ENCODE measurements around the gene CRAMP1.

DNA sequence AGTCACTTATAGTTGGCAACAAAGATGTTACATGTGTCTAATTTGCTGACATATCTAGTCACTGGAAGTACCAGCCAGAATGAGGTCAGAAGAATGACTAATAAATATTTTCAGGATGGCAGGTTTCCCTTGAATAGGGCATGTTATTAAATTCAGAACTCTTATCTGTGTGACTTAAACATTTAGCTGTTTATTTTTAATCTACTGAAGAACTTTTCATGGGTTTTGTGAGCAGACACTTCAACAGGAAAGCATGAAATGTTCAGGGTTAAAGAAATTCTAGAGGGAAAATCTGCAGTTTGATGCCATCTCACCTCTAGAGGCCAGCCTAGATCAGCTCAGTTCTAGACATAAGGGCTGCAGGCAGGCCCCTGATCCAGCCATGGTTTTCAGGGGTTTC, 79.1 kb downstream of the CRAMP1 start:
- TF ChIP-seq, protein P1, sequence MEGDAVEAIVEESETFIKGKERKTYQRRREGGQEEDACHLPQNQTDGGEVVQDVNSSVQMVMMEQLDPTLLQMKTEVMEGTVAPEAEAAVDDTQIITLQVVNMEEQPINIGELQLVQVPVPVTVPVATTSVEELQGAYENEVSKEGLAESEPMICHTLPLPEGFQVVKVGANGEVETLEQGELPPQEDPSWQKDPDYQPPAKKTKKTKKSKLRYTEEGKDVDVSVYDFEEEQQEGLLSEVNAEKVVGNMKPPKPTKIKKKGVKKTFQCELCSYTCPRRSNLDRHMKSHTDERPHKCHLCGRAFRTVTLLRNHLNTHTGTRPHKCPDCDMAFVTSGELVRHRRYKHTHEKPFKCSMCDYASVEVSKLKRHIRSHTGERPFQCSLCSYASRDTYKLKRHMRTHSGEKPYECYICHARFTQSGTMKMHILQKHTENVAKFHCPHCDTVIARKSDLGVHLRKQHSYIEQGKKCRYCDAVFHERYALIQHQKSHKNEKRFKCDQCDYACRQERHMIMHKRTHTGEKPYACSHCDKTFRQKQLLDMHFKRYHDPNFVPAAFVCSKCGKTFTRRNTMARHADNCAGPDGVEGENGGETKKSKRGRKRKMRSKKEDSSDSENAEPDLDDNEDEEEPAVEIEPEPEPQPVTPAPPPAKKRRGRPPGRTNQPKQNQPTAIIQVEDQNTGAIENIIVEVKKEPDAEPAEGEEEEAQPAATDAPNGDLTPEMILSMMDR (IDR thresholded peaks at IDR 0.05), result no peak
- TF ChIP-seq POLR2A (IDR thresholded peaks at IDR 0.05), result no peak
- no peak for TF ChIP-seq POLR2AphosphoS5 (IDR thresholded peaks at IDR 0.05)
- TF ChIP-seq EP300 (IDR thresholded peaks at IDR 0.05), result no peak
